Omental fat pad (tissue), 4 donors: ENCODE results near the gene KIF5C. TPM values are rescaled to one million over a fixed set of nuclear protein-coding genes. Genes with fewer than 3 reads are reported as not detected.

Experiments used
- ATAC-seq: fragments of 150-250 bp; one replicate; pipeline ENCODE4 v1.9.1; 2016; ENCODE audit warnings: mild to moderate bottlenecking, moderate library complexity; ENCODE audit not compliant: low FRiP score
- DNase-seq: peaks from one replicate; pipeline ENCODE4 v3.0.0-alpha.2; 2019; ENCODE audit warnings: low spot score
- CTCF ChIP-seq, 3 donors: fragments of 450-650 bp; IDR thresholded peaks; one replicate each; pipeline ENCODE4 v1.5.1; 2016 to 2017; ENCODE audit warnings: antibody characterized with exemption in 3 of 3, mild to moderate bottlenecking in 3 of 3, moderate library complexity in 2 of 3
- total RNA-seq, 4 donors: library from RNA; depleted of rRNA; stranded (reverse); fragments of >200 nt; gene quantifications; one replicate each; pipeline ENCODE4 v1.1.0, GENCODE V29; 2016

The KIF5C gene
- total RNA-seq, 4 donors from 2014 or later, result 0.88 to 4.5 (median 2.4) TPM

DNA sequence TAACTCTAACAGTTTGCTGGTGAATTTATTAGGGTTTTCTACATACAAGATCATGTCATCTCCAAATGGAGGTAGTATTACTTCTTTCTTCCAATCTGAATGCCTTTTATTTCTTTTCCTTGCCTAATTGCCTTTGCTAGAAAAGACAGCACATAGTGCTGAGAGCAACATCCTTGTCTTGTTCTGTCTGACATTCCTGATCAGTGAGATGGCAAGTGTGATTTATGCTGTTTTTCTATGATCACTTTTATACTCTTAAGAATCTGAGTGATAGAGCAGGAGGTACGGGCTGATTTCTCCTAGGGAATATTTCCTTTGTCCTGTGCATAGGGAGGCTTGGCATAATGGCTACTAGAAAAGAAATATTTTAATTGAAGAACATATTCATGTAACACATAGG is 180.7 kb downstream of the KIF5C start:
- TF ChIP-seq CTCF (IDR thresholded peaks at IDR 0.05), result no peak
- DNase-seq, result no peak
- no peak for ATAC-seq

DNA sequence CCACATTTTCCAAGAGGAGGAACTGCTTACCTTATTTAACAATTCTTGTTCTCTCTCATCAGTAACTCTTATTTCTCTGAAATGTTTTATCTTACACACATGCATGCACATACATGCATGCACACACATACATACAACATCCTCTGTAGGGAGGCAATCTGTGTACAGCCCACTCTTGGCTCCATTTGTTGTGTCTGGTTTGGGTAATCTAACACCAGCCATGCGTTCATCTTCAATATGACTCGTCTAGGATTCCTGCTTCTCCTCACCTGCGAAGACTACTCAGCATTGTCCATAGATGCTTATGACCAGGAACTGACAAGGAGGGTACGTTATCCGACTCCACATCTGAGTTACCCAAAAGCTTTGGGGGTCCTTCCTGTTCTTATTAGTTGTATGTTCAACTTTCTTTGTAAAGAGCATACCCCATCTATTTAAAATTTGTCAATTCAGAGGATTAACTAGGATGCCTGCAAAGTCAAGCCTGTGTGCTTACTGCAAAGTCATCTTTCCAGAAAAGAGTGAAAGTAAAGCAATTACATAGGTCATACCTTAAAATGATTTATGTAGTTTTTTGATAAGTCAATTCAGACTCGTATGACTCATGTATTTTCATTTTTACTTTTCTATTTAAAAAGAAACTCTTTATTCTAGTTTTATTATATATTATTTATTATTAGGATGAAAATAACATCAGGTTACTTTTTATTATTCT is 181.7 kb downstream of the KIF5C start:
- ATAC-seq, result no peak
- TF ChIP-seq CTCF (IDR thresholded peaks at IDR 0.05), result no peak
- DNase-seq, result no peak

DNA sequence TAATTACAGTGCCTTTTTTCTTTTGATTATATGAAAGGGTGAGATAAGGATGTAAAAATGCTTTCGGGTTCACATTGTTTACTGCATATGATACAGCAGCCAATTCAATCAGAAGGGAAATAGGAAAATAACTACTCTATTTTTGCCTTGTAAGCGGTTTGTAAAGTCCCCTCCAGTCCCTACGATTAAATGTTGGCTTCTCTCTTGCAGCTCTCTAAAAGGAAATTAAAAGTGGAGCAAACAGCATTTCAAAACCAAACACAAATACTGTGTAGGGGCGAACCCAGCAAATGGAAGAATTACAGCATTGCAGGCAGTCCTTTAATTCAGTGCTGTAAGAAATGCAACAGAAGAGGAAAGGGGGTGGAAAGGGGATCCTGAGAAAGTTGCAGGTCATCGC is 182.4 kb downstream of the KIF5C start:
- ATAC-seq, result no peak
- DNase-seq, result no peak
- TF ChIP-seq CTCF (IDR thresholded peaks at IDR 0.05), result no peak

- no peak for DNase-seq
- ATAC-seq, result no peak
Measured at GRCh38 chr2:149058936-149059335, 183.9 kb downstream of the KIF5C start.

DNA sequence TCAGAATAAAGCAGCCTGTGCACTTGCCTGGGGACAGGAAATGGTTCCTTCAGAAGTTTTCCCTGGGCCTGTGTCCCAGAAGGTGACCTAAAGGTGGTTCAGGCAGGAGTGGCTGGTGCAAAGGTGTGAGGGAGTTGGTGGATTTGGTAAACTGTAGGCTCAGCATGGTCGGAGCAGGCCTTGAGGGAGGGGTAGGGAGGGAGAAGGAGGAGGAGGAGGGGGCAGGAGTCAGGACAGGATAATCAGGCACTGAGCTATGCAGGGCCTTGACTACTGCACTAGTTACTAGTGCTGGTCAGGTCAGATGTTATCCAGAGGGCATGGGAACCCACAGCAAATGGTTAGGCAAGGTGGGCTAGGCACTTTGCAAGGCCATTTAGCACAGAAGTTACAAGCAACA is 184.8 kb downstream of the KIF5C start:
- DNase-seq (no peak), ATAC-seq (no peak)
- no peak for TF ChIP-seq CTCF (IDR thresholded peaks at IDR 0.05)

More at GRCh38 chr2:149058936-149059335, 183.9 kb downstream of the KIF5C start:
- no peak for TF ChIP-seq CTCF (IDR thresholded peaks at IDR 0.05)

- TF ChIP-seq CTCF (IDR thresholded peaks at IDR 0.05), result no peak
- no peak for DNase-seq
- ATAC-seq, result no peak
Measured at GRCh38 chr2:149061133-149061745, 186.2 kb downstream of the KIF5C start.

- TF ChIP-seq CTCF (IDR thresholded peaks at IDR 0.05), result no peak
- ATAC-seq (no peak), DNase-seq (no peak)
Measured at GRCh38 chr2:149062531-149062930, 187.5 kb downstream of the KIF5C start.
